AG04449 (cell line): ENCODE results near the gene GAGE13.
"Not testable (repeated sequence)": the region's sequence is repeated elsewhere in the genome, so short reads cannot be mapped to it uniquely, and the experiment has no call there.

Experiments
- CTCF ChIA-PET: fragments of 350-600 bp; formaldehyde crosslinking; extraction: SDS; loops from one replicate; lab custom pipeline; 2021; ENCODE audit warnings: antibody characterized with exemption; lab: Yijun Ruan, JAX
- POLR2A ChIA-PET: fragments of 400-600, 350-600 bp; formaldehyde crosslinking; extraction: SDS; loops from one replicate; lab custom pipeline; 2020; ENCODE audit warnings: antibody characterized with exemption, inconsistent platforms; lab: Yijun Ruan, JAX
- DNase-seq: peaks from one replicate; pipeline ENCODE4 v3.0.0-alpha.2; 2010; ENCODE audit warnings: low read depth, low spot score
- H3K4me3 ChIP-seq: 2 replicates; pipeline ENCODE4 v1.5.1; 2011; ENCODE audit warnings: low read depth, mild to moderate bottlenecking, control low read depth, low read length
- TF ChIP-seq, protein P1 (sequence below): IDR thresholded peaks from one replicate; pipeline ENCODE4 v1.5.1; 2011; ENCODE audit warnings: mild to moderate bottlenecking, moderate library complexity, low read length, control low read depth, inconsistent platforms; ENCODE audit not compliant: insufficient read depth; ENCODE audit errors: missing control alignments

Gene GAGE13, protein sequence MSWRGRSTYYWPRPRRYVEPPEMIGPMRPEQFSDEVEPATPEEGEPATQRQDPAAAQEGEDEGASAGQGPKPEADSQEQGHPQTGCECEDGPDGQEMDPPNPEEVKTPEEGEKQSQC

DNA sequence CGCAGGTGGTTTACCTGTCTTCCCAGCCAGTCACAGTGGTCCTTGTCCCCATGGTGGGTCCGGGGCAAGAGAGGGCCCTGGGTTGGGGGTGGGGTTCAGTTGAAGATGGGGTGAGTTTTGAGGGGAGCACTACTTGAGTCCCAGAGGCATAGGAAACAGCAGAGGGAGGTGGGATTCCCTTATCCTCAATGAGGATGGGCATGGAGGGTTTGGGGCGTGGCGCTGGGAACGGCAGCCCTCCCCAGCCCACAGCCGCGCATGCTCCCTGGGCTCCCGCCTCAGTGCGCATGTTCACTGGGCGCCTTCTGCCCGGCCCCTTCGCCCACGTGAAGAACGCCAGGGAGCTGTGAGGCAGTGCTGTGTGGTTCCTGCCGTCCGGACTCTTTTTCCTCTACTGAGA lies at the start of gene GAGE13:
Gene GAGE13, plus strand, starts transcription at position 301 of the 400 bp plus-strand sequence. CDS start 1,156 bp downstream, outside the sequence.
- DNase-seq, CTCF ChIA-PET, POLR2A ChIA-PET, H3K4me3 ChIP-seq: not testable (repeated sequence)

DNA sequence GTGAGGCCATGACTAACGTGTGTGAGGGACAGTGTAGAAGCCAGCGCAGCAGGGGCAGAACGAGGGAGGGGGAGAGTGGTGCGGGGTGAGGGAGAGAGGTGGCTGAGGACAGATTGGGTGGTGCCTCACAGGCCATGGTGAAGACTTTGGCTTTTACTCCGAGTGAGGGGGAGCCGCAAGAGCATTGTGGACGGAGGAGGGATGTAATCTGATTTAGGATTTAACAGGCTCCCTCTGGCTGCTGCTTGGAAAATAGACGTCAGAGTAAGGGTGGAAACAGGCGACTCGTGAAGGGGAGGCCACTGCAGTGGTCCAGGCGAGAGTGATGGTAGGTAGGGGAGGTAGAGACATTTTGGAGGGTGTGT lies 48.8 kb upstream of the GAGE13 start:
- CTCF ChIA-PET: no interaction called here
- H3K4me3 ChIP-seq: no peak overlapping the region
- POLR2A ChIA-PET: no interaction called here
- DNase-seq: no peak
- TF ChIP-seq, protein P1, sequence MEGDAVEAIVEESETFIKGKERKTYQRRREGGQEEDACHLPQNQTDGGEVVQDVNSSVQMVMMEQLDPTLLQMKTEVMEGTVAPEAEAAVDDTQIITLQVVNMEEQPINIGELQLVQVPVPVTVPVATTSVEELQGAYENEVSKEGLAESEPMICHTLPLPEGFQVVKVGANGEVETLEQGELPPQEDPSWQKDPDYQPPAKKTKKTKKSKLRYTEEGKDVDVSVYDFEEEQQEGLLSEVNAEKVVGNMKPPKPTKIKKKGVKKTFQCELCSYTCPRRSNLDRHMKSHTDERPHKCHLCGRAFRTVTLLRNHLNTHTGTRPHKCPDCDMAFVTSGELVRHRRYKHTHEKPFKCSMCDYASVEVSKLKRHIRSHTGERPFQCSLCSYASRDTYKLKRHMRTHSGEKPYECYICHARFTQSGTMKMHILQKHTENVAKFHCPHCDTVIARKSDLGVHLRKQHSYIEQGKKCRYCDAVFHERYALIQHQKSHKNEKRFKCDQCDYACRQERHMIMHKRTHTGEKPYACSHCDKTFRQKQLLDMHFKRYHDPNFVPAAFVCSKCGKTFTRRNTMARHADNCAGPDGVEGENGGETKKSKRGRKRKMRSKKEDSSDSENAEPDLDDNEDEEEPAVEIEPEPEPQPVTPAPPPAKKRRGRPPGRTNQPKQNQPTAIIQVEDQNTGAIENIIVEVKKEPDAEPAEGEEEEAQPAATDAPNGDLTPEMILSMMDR: no peak

DNA sequence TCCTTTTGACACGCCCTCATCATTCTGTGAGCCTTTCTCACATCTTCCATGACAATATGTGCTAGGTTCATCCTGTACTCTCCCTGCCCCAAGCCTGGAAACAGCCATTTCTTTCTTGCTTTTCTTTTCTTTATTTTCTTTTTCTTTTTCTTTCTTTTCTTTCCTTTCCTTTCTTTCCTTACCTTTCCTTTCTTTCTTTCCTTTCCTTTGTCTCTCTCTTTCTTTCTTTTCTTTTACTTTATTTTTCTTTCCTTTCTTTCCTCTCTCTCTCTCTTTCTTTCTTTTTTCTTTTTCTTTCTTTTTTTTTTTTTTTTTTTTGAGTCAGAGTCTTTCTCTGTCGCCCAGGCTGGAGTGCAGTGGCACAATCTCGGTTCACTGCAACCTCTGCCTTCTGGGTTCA lies 47.2 kb upstream of the GAGE13 start:
- no peak overlapping the region for H3K4me3 ChIP-seq
- ChIA-PET CTCF (interaction anchor here (0.6 to 0.9 kb wide), 2 partner anchors 10 to 92 kb away, joined by 3 read pairs; no protein-coding TSS in a partner anchor), POLR2A (no interaction called here)
- TF ChIP-seq, protein P1: no peak
- no peak for DNase-seq

DNA sequence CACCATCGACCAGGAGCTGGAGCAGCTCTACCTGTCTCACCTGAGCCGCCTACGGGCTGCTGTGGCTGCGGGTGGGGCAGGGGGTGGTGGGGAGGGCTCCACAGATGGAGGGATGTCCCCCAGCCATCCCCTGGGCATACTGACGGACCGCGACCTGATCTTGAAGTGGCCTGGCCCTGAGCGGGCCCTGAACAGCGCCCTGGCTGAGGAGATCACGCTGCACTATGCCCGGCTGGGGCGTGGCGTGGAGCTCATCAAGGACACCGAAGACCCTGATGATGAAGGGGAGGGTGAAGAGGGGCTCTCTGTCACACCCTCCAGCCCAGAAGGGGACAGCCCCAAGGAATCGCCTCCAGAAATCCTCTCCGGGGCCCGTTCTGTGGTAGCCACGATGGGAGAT lies 45.2 kb upstream of the GAGE13 start:
- ChIA-PET POLR2A (no interaction called here), CTCF (no interaction called here)
- DNase-seq: no peak
- no peak overlapping the region for H3K4me3 ChIP-seq
- TF ChIP-seq, protein P1: no peak

DNA sequence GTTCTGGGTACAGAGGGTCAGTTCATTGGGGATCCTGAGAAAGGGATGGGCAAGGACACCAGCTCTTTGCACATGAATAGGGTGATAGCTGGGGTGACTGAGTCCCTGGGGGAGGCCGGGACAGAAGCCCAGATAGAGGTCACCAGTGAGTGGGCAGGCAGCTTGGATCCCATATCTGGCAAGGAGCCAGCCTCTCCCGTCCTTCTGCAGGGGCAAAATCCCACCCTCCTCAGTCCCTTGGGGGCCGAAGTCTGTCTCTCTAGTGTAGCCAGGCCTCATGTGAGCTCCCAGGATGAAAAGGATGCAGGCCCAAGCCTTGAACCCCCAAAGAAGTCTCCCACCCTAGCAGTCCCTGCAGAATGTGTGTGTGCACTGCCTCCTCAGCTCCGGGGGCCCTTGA lies 44.8 kb upstream of the GAGE13 start:
- H3K4me3 ChIP-seq: no peak overlapping the region
- ChIA-PET POLR2A (no interaction called here), CTCF (no interaction called here)
- TF ChIP-seq, protein P1: no peak
- no peak for DNase-seq

DNA sequence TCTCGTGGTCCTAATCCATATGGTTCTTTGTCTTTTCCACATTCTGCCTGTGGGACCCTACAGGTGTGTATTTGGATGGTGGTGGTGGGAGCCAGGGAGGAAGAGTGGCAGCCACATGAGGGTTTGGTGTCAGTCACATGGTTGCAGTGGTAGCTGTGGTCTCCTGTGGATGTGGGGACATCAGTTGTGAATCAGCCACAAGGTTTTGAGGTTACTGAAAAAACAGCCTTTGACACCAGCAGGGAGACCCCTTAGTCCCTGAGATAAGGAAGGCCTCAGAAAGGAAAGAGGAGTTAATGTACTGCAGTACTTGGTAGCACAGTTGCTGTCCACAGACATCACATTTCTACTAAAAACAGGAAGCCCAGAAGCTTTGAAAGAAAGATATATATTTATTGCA lies 43.7 kb upstream of the GAGE13 start:
- CTCF ChIA-PET: no interaction called here
- no peak for DNase-seq
- no peak overlapping the region for H3K4me3 ChIP-seq
- POLR2A ChIA-PET: no interaction called here
- TF ChIP-seq, protein P1: no peak

DNA sequence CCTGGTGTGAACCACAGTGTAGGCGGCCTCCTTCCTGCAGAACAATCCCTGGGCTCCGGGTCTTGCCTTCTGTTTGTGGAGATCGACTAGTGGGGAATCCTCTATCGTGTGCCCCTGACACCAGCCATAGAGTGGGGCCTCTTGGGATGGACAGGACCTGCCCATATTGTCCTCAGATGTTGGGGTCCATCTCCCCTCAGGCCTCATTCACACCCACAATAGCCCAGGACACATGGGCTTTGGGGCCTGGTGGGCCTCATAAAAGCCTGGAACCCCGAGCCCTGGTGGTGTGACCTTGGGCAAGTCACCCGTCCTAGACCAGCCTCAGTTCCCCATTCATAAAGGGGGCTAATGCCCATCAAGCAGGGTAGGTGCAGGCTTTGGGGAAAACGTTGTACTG lies 41.2 kb upstream of the GAGE13 start:
- CTCF ChIA-PET: interaction anchor here (1.7 kb wide), 1 partner anchor 549 kb away, joined by 4 read pairs; no protein-coding TSS in a partner anchor
- TF ChIP-seq, protein P1: no peak
- H3K4me3 ChIP-seq: no peak overlapping the region
- POLR2A ChIA-PET: no interaction called here
- no peak for DNase-seq
